ENCODE results near the gene SAMD4A.

SAMD4A gene

GRCh38 chr14:54836231-54836630, 269.3 kb downstream of the SAMD4A start:
- Histone ChIP-seq H3K9me2 (ENCODE audit: low read depth, low read length) (no peaks in the 10 kb centered on the region), H2AFZ (ENCODE audit: low read length) (no peak overlapping the region), H3K4me3 (ENCODE audit: low read depth, low read length, poor library complexity, severe bottlenecking) (no peak overlapping the region), H4K20me1 (ENCODE audit: insufficient read depth, low read length) (no peaks in the 10 kb centered on the region), H3K27ac (ENCODE audit: low read depth, low read length, poor library complexity, severe bottlenecking) (no peak overlapping the region), H3K79me2 (ENCODE audit: insufficient read depth, low read length) (no peaks in the 10 kb centered on the region), H3F3A (ENCODE audit: insufficient read depth, low read length) (no peaks in the 10 kb centered on the region), H3K9ac (ENCODE audit: low read length) (no peak overlapping the region), H3K9me3 (ENCODE audit: low read length) (no peaks in the 10 kb centered on the region), H3K4me1 (ENCODE audit: insufficient read depth, low read length, severe bottlenecking) (no peaks in the 10 kb centered on the region), H3K27me3 (ENCODE audit: insufficient read depth, low read length) (no peaks in the 10 kb centered on the region), H3K36me3 (ENCODE audit: insufficient read depth, low read length) (no peaks in the 10 kb centered on the region), H3K4me2 (ENCODE audit: low read length) (no peak overlapping the region)
- no peak for TF ChIP-seq EZH2 (IDR thresholded peaks at IDR 0.05; ENCODE audit: borderline replicate concordance, low read length)
- no peak for TF ChIP-seq CTCF (IDR thresholded peaks at IDR 0.05; ENCODE audit: low read length)

GRCh38 chr14:54837508-54838149, 270.7 kb downstream of the SAMD4A start:
- Histone ChIP-seq H2AFZ (ENCODE audit: low read length) (no peak overlapping the region), H3K4me2 (ENCODE audit: low read length) (no peak overlapping the region), H3F3A (ENCODE audit: insufficient read depth, low read length) (no peaks in the 10 kb centered on the region), H3K4me1 (ENCODE audit: insufficient read depth, low read length, severe bottlenecking) (no peaks in the 10 kb centered on the region), H3K36me3 (ENCODE audit: insufficient read depth, low read length) (no peaks in the 10 kb centered on the region), H3K27ac (ENCODE audit: low read depth, low read length, poor library complexity, severe bottlenecking) (no peak overlapping the region), H4K20me1 (ENCODE audit: insufficient read depth, low read length) (no peaks in the 10 kb centered on the region), H3K9ac (ENCODE audit: low read length) (no peak overlapping the region), H3K9me2 (ENCODE audit: low read depth, low read length) (no peaks in the 10 kb centered on the region), H3K79me2 (ENCODE audit: insufficient read depth, low read length) (no peaks in the 10 kb centered on the region), H3K27me3 (ENCODE audit: insufficient read depth, low read length) (no peaks in the 10 kb centered on the region), H3K4me3 (ENCODE audit: low read depth, low read length, poor library complexity, severe bottlenecking) (no peak overlapping the region), H3K9me3 (ENCODE audit: low read length) (no peaks in the 10 kb centered on the region)
- TF ChIP-seq CTCF (IDR thresholded peaks at IDR 0.05; ENCODE audit: low read length) (no peak), EZH2 (IDR thresholded peaks at IDR 0.05; ENCODE audit: borderline replicate concordance, low read length) (no peak)

- no peak overlapping the region for H3K4me2 ChIP-seq (ENCODE audit: low read length)
- no peaks in the 10 kb centered on the region for H3F3A ChIP-seq (ENCODE audit: insufficient read depth, low read length)
- H3K9me2 ChIP-seq (ENCODE audit: low read depth, low read length): no peaks in the 10 kb centered on the region
- TF ChIP-seq CTCF (IDR thresholded peaks at IDR 0.05; ENCODE audit: low read length) (no peak), EZH2 (IDR thresholded peaks at IDR 0.05; ENCODE audit: borderline replicate concordance, low read length) (no peak)
- H3K9ac ChIP-seq (ENCODE audit: low read length): no peak overlapping the region
- no peaks in the 10 kb centered on the region for H3K4me1 ChIP-seq (ENCODE audit: insufficient read depth, low read length, severe bottlenecking)
- no peaks in the 10 kb centered on the region for H3K9me3 ChIP-seq (ENCODE audit: low read length)
- no peaks in the 10 kb centered on the region for H3K36me3 ChIP-seq (ENCODE audit: insufficient read depth, low read length)
- no peaks in the 10 kb centered on the region for H4K20me1 ChIP-seq (ENCODE audit: insufficient read depth, low read length)
- H2AFZ ChIP-seq (ENCODE audit: low read length): no peak overlapping the region
- H3K27me3 ChIP-seq (ENCODE audit: insufficient read depth, low read length): no peaks in the 10 kb centered on the region
- no peak overlapping the region for H3K4me3 ChIP-seq (ENCODE audit: low read depth, low read length, poor library complexity, severe bottlenecking)
- H3K79me2 ChIP-seq (ENCODE audit: insufficient read depth, low read length): no peaks in the 10 kb centered on the region
- no peak overlapping the region for H3K27ac ChIP-seq (ENCODE audit: low read depth, low read length, poor library complexity, severe bottlenecking)
Observed at GRCh38 chr14:54838931-54839512, 272.1 kb downstream of the SAMD4A start.

Measured in OCI-LY1 (cell line).